K562 (cell line): Measurements from ENCODE around the gene PACSIN1. TPM values are rescaled to one million over a fixed set of nuclear protein-coding genes. Genes with fewer than 3 reads are reported as not detected.

Experiments used
- ATAC-seq: fragments of 200-7000 bp; cut with Tn5 transposase; 3 replicates; pipeline ENCODE4 v1.9.1; 2020; ENCODE audit warnings: moderate library complexity
- BruUV-seq: library from RNA; stranded (reverse); fragments of 400-500 nt; replicated peaks from 2 replicates; lab custom pipeline; 2021; lab: Mats Ljungman, UMichigan
- CTCF ChIA-PET: fragments of 300-600 bp; formaldehyde crosslinking; extraction: SDS; loops from one replicate; lab custom pipeline; 2021; ENCODE audit warnings: low intra/inter-chr PET ratio; lab: Yijun Ruan, JAX
- POLR2A ChIA-PET: fragments of 300-600, 350-650 bp; sonication (Branson Sonifier 250); formaldehyde crosslinking; extraction: SDS; loops from one replicate; lab custom pipeline; 2021; ENCODE audit warnings: antibody characterized with exemption, inconsistent platforms; lab: Yijun Ruan, JAX
- DNase-seq, 4 experiments: peaks; one replicate each; pipeline versions ENCODE4 v3.0.0 to v3.0.0-alpha.2; 2011 to 2018; ENCODE audit warnings: low spot score in 3 of 4, mixed read lengths in 3 of 4; ENCODE audit errors: extremely low read depth in 1 of 4
- FAIRE-seq: peaks from 2 replicates; lab custom pipeline; 2011; peaks lifted over from hg19 to GRCh38; lab: Jason Lieb, UNC
- H2AFZ ChIP-seq: 2 replicates; pipeline ENCODE4 v1.6.0; 2011; ENCODE audit warnings: low read depth, low read length, control low read depth, inconsistent platforms
- H3K27ac ChIP-seq: fragments of 200-600 bp; 3 replicates; pipeline ENCODE4 v1.8.0; 2011; ENCODE audit warnings: low read depth, mild to moderate bottlenecking, control low read depth, inconsistent platforms, low read length, moderate library complexity, mixed read lengths; ENCODE audit errors: extremely low read depth
- H3K27me3 ChIP-seq, 2 experiments: fragments of 300-600 bp in 1 of 2; 2 replicates in 1 of 2; 3 replicates in 1 of 2; pipeline versions ENCODE4 v1.6.0 to v1.8.0; 2011; ENCODE audit warnings: inconsistent platforms in 2 of 2, low read length in 2 of 2, mild to moderate bottlenecking in 1 of 2, mixed read lengths in 1 of 2, moderate library complexity in 1 of 2; ENCODE audit not compliant: control insufficient read depth in 2 of 2, insufficient read depth in 2 of 2
- H3K36me3 ChIP-seq: fragments of 300-600 bp; 3 replicates; pipeline ENCODE4 v1.8.0; 2011; ENCODE audit warnings: mild to moderate bottlenecking, low read length, inconsistent platforms; ENCODE audit not compliant: control insufficient read depth, insufficient read depth
- H3K4me1 ChIP-seq, 2 experiments: fragments of 200-600 bp in 1 of 2; replicated peaks in 1 of 2; 2 replicates in 1 of 2; 3 replicates in 1 of 2; pipeline versions ENCODE4 v1.5.1 to v1.8.0; 2011; ENCODE audit warnings: inconsistent platforms in 2 of 2, low read length in 2 of 2, mild to moderate bottlenecking in 1 of 2, mixed read lengths in 1 of 2, moderate library complexity in 1 of 2; ENCODE audit not compliant: control insufficient read depth in 2 of 2, insufficient read depth in 2 of 2
- H3K4me2 ChIP-seq: 2 replicates; pipeline ENCODE4 v1.6.1; 2011; ENCODE audit warnings: low read length, control low read depth, inconsistent platforms, mixed read lengths; ENCODE audit not compliant: insufficient read depth
- H3K4me3 ChIP-seq: fragments of 200-600 bp; sonication (generic), shearing (Covaris generic); 2 replicates; pipeline ENCODE4 v1.5.1; 2016; ENCODE audit warnings: control low read depth, inconsistent platforms
- H3K79me2 ChIP-seq: fragments of 200-600 bp; 3 replicates; pipeline ENCODE4 v1.8.0; 2011; ENCODE audit warnings: low read length, inconsistent platforms; ENCODE audit not compliant: control insufficient read depth, insufficient read depth
- H3K9ac ChIP-seq, 2 experiments: 2 replicates each; pipeline versions ENCODE4 v1.6.0 to v1.6.1; 2011; ENCODE audit warnings: low read depth in 2 of 2, low read length in 2 of 2, control low read depth in 1 of 2, inconsistent platforms in 1 of 2, mild to moderate bottlenecking in 1 of 2, mixed read lengths in 1 of 2; ENCODE audit not compliant: insufficient read depth in 1 of 2
- H3K9me1 ChIP-seq: one replicate; pipeline ENCODE4 v1.6.0; 2011; ENCODE audit warnings: inconsistent platforms, mild to moderate bottlenecking, low read length, moderate library complexity; ENCODE audit not compliant: control insufficient read depth, insufficient read depth
- H3K9me3 ChIP-seq: replicated peaks from 2 replicates; pipeline ENCODE4 v1.5.1; 2011; ENCODE audit warnings: low read depth, low read length, inconsistent platforms; ENCODE audit not compliant: control insufficient read depth, insufficient read depth
- H4K20me1 ChIP-seq: replicated peaks from 2 replicates; pipeline ENCODE4 v1.6.1; 2011; ENCODE audit warnings: low read length, inconsistent platforms, mixed read lengths; ENCODE audit not compliant: control insufficient read depth, insufficient read depth
- BDP1 ChIP-seq: IDR thresholded peaks from 3 replicates; pipeline ENCODE4 v1.6.1; 2011; ENCODE audit not compliant: insufficient read length, insufficient read depth
- ELF4 ChIP-seq: fragments of 450-650 bp; formaldehyde crosslinking; IDR thresholded peaks from 2 replicates; pipeline ENCODE4 v1.4.0; 2022; ENCODE audit warnings: missing genetic modification characterization
- FOS ChIP-seq: IDR thresholded peaks from 3 replicates; pipeline ENCODE4 v1.6.1; 2011; ENCODE audit not compliant: insufficient read length; ENCODE audit errors: extremely low read depth
- FOXA3 ChIP-seq, 2 experiments: fragments of 450-650 bp in 1 of 2; sonication (generic) in 1 of 2; formaldehyde crosslinking; IDR thresholded peaks in 1 of 2; conservative IDR thresholded peaks in 1 of 2; 2 replicates each; pipeline versions ENCODE4 v1.4.0 to v1.8.0; 2020 to 2022; ENCODE audit warnings: mild to moderate bottlenecking in 2 of 2, missing genetic modification reagents in 1 of 2
- HNRNPK ChIP-seq: fragments of 200-400 bp; formaldehyde crosslinking; IDR thresholded peaks from one replicate; pipeline ENCODE4 v1.6.1; 2018; ENCODE audit warnings: mild to moderate bottlenecking, low read depth, low read length; ENCODE audit not compliant: poor library complexity, severe bottlenecking
- MAFK ChIP-seq: IDR thresholded peaks from 2 replicates; pipeline ENCODE4 v1.6.1; 2011; ENCODE audit warnings: low read length, improper control_type of control experiment
- NBN ChIP-seq: fragments of 450-650 bp; IDR thresholded peaks from 2 replicates; pipeline ENCODE4 v1.6.1; 2016; ENCODE audit warnings: low read depth, mild to moderate bottlenecking
- NCOA1 ChIP-seq: fragments of 450-650 bp; IDR thresholded peaks from 2 replicates; pipeline ENCODE4 v1.6.1; 2016; ENCODE audit warnings: low read depth
- TFAM ChIP-seq: fragments of 250-450 bp; sonication (Bioruptor Pico); conservative IDR thresholded peaks from 2 replicates; pipeline ENCODE4 v1.5.0; 2021; ENCODE audit warnings: mild to moderate bottlenecking, moderate library complexity
- WGBS: fragments of 100-300 bp; shearing (Covaris generic); methylation state at CpG from one replicate; pipeline ENCODE4 v1.1.6; 2016; ENCODE audit warnings: low coverage, mixed read lengths; ENCODE audit not compliant: insufficient coverage; ENCODE audit errors: missing lambda C conversion rate; 5-methylcytosine and 5-hydroxymethylcytosine counted together
- in situ Hi-C: fragments of 300-500 bp; cut with MboI; formaldehyde crosslinking; loops from 4 replicates; pipeline ENCODE4 v1.15.0; 2018; ENCODE audit warnings: inconsistent platforms, mixed read lengths
- intact Hi-C: fragments of 100-400 bp; cut with micrococcal nuclease; formaldehyde crosslinking; loops from 2 replicates; pipeline ENCODE4 v1.14.2; 2022
- polyA plus RNA-seq, 8 experiments: library from polyadenylated mRNA; depleted of rRNA in 4 of 8; stranded (reverse) in 5 of 8; unstranded in 3 of 8; fragments of >200 nt; fragmentation: Nextera tagmentation in 2 of 8; fragmentation: Illumina TruSeq in 1 of 8; extraction: Ambion mirVana in 2 of 8; extraction: Trizol in 1 of 8; gene quantifications; 2 replicates each; pipeline versions ENCODE4 v1.2.1 to v1.2.3, GENCODE V29; 2011 to 2014; ENCODE audit warnings: inconsistent platforms in 1 of 8, missing spikeins in 1 of 8
- total RNA-seq, 7 experiments: library from RNA; depleted of rRNA in 6 of 7; stranded (reverse); fragments of >200 nt in 6 of 7; fragmentation: Illumina TruSeq in 2 of 7; extraction: Trizol in 2 of 7; gene quantifications; 2 replicates each; pipeline versions ENCODE4 v1.2.1 to v1.2.3, GENCODE V29; 2011 to 2021; ENCODE audit warnings: low replicate concordance in 1 of 7
- TF ChIP-seq, protein P1 (sequence below): fragments of 250-450 bp; sonication (Bioruptor Pico); IDR thresholded peaks from 2 replicates; pipeline ENCODE4 v1.4.0; 2020; ENCODE audit warnings: borderline replicate concordance
- TF ChIP-seq, protein P2 (sequence below): sonication (generic); formaldehyde crosslinking; IDR thresholded peaks from 2 replicates; pipeline ENCODE4 v1.8.0; 2022; ENCODE audit warnings: mild to moderate bottlenecking, missing genetic modification reagents
- TF ChIP-seq, protein P3 (sequence below), 2 experiments: fragments of 200-800 bp in 1 of 2; sonication (Bioruptor generic) in 1 of 2; sonication (generic) in 1 of 2; formaldehyde crosslinking in 1 of 2; IDR thresholded peaks in 1 of 2; conservative IDR thresholded peaks in 1 of 2; 2 replicates each; pipeline versions ENCODE4 v1.5.0 to v1.6.1; 2016 to 2020; ENCODE audit warnings: missing compliant biosample characterization in 1 of 2, missing genetic modification characterization in 1 of 2, missing genetic modification reagents in 1 of 2

Gene PACSIN1
- total and polyA plus RNA-seq, 9 of the 15 experiments (the other 6 are each of a cell fraction or from before 2014, with no cell fraction given) = 0.01 to 1.7 (median 0.45) TPM

DNA sequence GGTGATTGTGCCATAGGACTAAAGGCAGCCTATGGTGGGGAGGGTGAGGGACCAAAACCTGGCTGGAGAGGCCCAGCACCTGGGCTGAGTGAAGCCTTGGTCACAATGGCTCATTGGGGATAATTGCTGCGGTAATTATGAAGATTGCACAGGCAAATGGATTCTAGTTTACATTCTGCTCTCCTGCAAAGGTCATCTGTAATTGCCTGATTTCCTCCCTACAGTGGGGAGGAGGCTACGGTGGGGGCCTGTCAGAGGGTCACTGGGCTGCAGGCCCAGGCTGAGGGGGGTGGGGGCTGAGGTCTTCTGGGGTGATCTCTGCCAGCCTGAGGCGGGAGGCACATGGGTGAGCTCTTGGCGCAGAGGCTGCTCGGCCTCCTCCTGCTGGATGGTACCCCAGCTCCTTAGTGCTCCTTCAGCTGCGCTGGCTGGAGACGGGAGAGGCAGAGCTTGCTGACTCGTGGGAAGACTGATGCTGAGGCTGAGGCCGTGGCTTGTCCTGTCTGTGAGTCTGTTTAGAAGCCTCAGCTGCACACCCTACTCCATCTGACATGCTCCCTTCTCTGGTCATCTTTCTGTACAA is 30.3 kb downstream of the PACSIN1 start:
- FAIRE-seq = no peak
- in situ Hi-C loops (no loop called here), intact Hi-C loops (no loop called here)
- Histone ChIP-seq H3K9me1 (no peaks in the 10 kb centered on the region), H3K27ac (no peak overlapping the region), H4K20me1 (no peaks in the 10 kb centered on the region), H3K9me3 (peaks cover 7% of the 10 kb centered on the region), H3K79me2 (no peaks in the 10 kb centered on the region), H3K9ac (no peak overlapping the region; a peak in 1 of 4 replicates), H3K27me3 (no peaks in the 10 kb centered on the region), H3K36me3 (no peaks in the 10 kb centered on the region), H3K4me1 (peaks cover 3% of the 10 kb centered on the region in 2 experiments; a peak in 4 of 5 replicates), H3K4me3 (no peak overlapping the region), H3K4me2 (no peak overlapping the region), H2AFZ (no peak overlapping the region)
- CTCF ChIA-PET = no interaction called here
- no peak for DNase-seq
- no TSS peak for BruUV-seq
- POLR2A ChIA-PET = interaction anchor here (0.7 to 1.4 kb wide), 3 partner anchors 9 to 92 kb away, joined by 3 to 4 read pairs (median 3); no protein-coding TSS in a partner anchor
- no peak for TF ChIP-seq BDP1
- TF ChIP-seq ELF4 = no peak
- TF ChIP-seq, protein P1, sequence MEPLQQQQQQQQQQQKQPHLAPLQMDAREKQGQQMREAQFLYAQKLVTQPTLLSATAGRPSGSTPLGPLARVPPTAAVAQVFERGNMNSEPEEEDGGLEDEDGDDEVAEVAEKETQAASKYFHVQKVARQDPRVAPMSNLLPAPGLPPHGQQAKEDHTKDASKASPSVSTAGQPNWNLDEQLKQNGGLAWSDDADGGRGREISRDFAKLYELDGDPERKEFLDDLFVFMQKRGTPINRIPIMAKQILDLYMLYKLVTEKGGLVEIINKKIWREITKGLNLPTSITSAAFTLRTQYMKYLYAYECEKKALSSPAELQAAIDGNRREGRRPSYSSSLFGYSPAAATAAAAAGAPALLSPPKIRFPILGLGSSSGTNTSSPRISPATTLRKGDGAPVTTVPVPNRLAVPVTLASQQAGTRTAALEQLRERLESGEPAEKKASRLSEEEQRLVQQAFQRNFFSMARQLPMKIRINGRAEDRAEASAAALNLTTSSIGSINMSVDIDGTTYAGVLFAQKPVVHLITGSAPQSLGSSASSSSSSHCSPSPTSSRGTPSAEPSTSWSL (CRISPR knock-in tag) = no peak
- no peak for TF ChIP-seq FOS
- TF ChIP-seq MAFK = no peak
- TF ChIP-seq FOXA3 (CRISPR knock-in tag; conservative IDR thresholded peaks at IDR 0.05 in 1 of 2, IDR thresholded peaks at IDR 0.05 in 1 of 2) = no peak
- no peak for TF ChIP-seq HNRNPK
- TF ChIP-seq, protein P2, sequence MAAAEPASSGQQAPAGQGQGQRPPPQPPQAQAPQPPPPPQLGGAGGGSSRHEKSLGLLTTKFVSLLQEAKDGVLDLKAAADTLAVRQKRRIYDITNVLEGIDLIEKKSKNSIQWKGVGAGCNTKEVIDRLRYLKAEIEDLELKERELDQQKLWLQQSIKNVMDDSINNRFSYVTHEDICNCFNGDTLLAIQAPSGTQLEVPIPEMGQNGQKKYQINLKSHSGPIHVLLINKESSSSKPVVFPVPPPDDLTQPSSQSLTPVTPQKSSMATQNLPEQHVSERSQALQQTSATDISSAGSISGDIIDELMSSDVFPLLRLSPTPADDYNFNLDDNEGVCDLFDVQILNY (CRISPR knock-in tag) = no peak
- TF ChIP-seq, protein P3, sequence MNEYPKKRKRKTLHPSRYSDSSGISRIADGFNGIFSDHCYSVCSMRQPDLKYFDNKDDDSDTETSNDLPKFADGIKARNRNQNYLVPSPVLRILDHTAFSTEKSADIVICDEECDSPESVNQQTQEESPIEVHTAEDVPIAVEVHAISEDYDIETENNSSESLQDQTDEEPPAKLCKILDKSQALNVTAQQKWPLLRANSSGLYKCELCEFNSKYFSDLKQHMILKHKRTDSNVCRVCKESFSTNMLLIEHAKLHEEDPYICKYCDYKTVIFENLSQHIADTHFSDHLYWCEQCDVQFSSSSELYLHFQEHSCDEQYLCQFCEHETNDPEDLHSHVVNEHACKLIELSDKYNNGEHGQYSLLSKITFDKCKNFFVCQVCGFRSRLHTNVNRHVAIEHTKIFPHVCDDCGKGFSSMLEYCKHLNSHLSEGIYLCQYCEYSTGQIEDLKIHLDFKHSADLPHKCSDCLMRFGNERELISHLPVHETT (CRISPR knock-in tag; conservative IDR thresholded peaks at IDR 0.05 in 1 of 2, IDR thresholded peaks at IDR 0.05 in 1 of 2) = no peak
- TF ChIP-seq TFAM (CRISPR knock-in tag) = no peak
- TF ChIP-seq NCOA1 = no peak
- no peak for TF ChIP-seq NBN
- 20% methylated on average over 9 of the region's 9 CpGs for WGBS
- ATAC-seq = no peak
